ENCODE results near the gene S100PBP.
A peak's percentile ranks its signal among the peaks of the same experiment; 100 is the strongest.

Gene S100PBP

DNA sequence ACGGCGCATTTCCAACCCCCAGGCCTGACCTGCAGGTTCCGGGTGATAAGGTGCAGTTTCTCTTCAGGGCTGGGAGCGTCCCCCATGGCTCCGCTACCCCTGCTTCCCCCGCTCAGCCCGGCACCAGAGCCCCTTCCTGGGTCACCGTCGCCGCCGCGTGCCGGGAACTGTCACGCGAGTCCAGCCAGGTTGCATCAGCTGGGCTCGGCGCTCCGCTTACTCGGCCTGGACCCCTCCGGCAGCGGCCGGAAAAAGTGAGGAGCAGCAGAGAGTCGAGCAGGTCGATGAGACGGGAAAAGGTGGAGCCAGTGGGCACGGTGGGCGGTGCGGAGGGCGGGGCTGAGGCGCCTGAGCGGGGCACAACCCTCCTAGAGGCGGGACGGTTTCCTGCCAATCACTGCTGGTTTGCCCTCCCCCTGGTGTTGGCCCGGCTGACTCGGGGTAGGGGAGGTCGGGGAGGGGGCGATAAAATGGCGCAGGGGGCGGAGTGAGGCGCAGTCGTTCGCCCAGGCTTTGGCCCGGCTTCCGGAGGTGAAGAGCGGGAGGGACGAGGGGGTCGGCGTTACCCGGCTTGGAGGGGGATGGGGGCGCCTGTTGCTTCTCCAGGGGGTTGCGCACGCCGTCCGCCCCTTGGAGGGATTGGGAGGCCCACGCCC, at the start of gene S100PBP, which contains the start of gene YARS1:
S100PBP (plus strand) TSS at position 495 of the 656 bp plus-strand sequence. CDS start 8,447 bp downstream, outside the sequence.
YARS1 (minus strand) TSS at position 200 of the 656 bp plus-strand sequence; CDS start at position 86, 114 bp downstream.
- peak; percentile 100 for DNase-seq

DNA sequence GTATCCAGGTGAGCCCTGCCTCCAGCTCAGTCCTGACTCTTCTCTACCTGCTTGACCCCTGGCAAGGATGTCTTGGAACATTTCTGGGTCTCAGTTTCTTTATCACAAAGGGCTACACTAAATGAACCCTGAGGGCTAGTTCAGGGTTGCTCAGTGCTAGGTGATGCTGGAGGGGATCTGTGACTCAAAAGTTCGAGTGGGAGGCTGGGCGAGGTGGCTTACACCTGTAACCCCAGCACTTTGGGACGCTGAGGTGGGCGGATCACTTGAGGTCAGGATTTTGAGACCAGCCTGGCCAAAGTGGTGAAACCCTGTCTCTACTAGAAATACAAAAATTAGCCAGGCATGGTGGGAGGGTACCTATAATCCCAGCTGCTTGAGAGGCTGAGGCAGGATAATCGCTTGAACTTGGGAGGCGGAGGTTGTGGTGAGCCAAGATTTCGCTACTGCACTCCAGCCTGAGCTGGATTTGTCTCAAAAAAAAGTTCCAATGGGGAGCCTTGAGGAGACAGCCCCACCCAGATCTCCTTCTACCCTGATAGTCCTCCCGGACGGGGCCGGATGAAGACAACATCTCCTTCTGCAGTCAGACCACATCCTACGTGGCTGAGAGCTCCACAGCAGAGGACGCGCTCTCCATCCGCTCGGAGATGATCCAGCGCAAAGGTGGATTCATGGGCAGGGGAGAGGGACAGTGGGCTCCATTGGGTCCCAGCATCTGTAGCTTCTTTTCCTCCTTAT, 49.2 kb upstream of the S100PBP start:
- no peak for DNase-seq

DNA sequence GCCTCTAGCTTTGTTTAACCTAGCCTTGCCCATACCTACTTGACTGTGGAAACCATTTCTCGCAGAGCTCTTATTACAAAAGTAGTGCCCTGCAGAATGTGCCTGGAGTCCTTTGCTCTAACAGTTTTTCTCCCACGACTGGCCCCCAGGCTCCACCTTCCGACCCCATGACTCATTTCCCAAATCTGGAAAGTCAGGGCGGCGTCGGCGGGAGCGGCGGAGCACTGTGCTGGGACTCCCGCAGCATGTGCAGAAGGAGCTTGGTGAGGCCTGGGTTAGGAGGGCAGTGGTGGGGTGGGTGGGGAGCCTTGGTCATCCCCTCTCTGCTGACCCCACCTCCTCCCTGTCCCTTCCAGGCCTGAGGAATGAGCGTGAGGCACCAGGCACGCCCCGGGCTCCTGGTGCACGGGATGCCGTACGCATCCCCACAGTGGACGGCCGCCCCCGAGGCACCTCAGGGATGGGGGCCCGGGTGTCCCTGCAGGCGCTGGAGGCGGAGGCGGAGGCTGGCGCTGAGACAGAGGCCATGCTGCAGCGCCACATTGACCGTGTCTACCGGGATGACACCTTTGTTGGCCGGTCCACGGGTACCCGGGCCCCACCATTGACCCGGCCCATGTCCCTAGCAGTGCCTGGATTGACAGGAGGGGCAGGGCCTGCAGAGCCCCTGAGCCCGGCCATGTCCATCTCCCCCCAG, 47.8 kb upstream of the S100PBP start:
- no peak for DNase-seq

DNA sequence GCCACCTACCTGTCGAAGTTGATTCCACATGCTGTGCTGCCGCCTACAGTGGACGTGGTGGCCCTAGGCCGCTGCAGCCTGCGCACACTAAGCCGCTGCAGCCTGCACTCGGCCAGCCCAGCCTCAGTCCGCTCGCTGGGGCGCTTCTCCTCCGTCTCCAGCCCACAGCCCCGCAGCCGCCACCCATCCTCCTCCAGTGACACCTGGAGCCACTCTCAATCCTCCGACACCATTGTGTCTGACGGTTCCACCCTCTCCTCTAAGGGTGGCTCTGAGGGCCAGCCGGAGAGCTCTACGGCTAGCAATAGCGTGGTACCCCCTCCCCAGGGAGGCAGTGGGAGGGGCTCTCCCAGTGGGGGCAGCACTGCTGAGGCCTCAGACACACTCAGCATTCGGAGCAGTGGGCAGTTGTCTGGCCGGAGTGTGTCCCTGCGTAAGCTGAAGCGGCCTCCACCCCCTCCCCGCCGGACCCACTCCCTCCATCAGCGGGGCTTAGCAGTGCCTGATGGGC, 47.2 kb upstream of the S100PBP start:
- no peak for DNase-seq

DNA sequence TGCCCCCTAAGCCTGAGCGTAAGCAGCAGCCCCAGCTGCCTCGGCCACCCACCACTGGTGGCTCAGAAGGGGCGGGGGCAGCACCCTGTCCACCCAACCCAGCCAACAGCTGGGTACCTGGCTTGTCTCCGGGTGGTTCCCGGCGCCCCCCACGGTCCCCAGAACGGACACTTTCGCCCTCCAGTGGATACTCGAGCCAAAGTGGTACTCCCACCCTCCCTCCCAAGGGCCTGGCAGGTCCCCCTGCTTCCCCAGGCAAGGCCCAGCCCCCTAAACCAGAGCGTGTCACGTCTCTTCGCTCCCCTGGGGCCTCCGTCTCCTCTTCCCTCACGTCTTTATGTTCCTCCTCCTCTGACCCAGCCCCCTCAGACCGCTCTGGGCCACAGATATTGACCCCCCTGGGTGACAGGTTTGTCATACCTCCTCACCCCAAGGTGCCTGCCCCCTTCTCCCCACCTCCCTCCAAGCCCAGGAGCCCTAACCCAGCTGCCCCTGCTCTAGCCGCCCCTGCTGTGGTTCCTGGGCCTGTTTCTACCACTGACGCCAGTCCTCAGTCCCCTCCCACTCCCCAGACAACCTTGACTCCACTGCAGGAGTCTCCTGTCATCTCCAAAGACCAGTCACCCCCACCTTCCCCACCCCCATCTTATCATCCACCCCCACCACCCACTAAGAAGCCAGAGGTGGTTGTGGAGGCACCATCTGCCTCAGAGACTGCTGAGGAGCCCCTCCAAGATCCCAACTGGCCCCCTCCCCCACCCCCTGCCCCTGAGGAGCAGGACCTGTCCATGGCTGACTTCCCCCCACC, 46.5 kb upstream of the S100PBP start:
- no peak for DNase-seq

DNA sequence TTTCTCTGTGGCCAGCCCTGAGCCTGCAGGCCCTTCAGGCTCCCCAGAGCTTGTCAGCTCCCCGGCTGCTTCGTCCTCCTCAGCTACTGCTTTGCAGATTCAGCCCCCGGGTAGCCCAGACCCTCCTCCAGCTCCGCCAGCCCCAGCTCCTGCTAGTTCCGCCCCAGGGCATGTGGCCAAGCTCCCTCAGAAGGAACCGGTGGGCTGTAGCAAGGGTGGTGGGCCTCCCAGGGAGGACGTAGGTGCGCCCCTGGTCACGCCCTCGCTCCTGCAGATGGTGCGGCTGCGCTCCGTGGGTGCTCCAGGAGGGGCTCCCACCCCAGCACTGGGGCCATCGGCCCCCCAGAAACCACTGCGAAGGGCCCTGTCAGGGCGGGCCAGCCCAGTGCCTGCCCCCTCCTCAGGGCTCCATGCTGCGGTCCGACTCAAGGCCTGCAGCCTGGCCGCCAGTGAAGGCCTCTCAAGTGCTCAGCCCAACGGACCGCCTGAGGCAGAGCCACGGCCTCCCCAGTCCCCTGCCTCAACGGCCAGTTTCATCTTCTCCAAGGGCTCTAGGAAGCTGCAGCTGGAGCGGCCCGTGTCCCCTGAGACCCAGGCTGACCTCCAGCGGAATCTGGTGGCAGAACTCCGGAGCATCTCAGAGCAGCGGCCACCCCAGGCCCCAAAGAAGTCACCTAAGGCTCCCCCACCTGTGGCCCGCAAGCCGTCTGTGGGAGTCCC, 45.7 kb upstream of the S100PBP start:
- DNase-seq: no peak

DNA sequence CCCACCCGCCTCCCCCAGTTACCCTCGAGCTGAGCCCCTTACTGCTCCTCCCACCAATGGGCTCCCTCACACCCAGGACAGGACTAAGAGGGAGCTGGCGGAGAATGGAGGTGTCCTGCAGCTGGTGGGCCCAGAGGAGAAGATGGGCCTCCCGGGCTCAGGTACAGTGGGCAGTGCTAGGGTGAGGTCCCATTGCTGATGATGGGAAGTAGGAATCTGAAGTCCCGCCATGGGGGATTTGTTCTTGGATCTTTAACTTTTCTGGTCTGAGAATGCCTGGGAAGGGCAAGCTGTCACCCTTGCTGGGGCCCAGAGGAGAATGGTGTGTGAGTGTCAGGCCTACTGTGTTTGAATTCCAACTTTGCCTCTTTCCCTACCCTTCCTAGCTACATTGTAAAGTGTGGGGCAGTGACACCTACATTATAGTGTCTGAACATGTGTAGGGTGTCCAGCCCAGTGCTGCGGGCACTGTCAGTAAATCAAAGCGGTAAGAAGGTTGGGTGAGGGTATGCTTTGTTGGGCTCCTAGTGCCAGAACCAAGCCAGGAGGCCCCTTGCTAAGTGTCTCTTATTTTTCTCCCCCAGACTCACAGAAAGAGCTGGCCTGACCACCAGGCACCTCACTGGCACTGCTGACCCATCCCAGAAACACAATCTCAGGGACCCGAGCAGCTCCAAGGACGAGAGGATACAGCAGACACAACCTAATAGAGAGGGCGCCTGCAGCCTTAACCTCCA, 45.0 kb upstream of the S100PBP start:
- no peak for DNase-seq

DNA sequence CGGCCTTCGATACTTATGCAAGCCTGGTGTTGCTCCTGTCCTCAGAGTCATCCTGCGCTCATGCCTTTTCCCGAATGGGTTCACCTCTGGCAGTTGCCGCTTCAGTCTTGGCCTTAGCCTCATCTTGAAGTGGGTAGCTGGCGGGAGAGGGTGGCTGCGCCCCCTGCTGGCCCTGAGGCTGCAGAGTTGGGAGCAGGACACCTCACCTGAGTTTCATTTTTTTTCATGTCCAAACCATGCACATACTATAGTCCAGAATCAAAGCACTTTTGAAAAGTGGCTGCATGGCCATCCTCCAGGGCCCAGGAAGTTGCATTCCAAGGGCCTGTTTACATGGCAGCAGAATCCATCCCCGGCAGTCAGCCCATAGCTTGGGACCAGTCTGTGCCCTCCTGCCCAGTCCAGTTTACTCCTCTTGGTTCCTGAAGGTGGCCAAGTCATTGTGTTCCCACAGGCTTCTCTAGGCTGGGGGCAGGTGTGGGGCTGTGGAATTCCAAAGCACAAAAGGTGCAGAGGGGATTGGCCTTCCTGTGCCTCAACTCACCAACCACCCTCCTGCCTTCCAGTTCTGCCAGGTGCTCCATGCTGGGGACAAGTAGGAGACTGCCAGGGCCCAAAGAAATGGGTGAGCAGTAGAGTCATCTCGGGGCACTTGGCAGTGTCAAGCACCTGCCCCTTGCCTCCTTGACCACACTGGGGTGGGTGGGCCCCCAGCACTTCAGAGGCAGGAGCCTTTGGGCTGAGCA, 44.3 kb upstream of the S100PBP start:
- peak; percentile 78 for DNase-seq

DNA sequence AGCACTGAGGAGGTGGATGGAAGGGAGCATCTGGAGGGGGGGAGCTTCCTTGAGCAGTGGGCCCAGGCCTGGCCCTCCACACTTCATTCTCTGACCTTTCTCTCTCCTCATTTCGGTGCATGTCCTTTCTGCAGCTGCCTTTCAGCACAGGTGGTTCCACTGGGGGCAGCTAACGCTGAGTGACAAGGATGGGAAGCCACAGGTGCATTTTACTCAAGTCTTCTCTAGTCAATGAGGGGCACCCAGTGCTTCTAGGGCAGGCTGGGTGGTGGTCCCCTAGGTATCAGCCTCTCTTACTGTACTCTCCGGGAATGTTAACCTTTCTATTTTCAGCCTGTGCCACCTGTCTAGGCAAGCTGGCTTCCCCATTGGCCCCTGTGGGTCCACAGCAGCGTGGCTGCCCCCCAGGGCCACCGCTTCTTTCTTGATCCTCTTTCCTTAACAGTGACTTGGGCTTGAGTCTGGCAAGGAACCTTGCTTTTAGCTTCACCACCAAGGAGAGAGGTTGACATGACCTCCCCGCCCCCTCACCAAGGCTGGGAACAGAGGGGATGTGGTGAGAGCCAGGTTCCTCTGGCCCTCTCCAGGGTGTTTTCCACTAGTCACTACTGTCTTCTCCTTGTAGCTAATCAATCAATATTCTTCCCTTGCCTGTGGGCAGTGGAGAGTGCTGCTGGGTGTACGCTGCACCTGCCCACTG, 43.5 kb upstream of the S100PBP start:
- no peak for DNase-seq

DNA sequence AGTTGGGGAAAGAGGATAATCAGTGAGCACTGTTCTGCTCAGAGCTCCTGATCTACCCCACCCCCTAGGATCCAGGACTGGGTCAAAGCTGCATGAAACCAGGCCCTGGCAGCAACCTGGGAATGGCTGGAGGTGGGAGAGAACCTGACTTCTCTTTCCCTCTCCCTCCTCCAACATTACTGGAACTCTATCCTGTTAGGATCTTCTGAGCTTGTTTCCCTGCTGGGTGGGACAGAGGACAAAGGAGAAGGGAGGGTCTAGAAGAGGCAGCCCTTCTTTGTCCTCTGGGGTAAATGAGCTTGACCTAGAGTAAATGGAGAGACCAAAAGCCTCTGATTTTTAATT, 43.0 kb upstream of the S100PBP start:
- no peak for DNase-seq

DNA sequence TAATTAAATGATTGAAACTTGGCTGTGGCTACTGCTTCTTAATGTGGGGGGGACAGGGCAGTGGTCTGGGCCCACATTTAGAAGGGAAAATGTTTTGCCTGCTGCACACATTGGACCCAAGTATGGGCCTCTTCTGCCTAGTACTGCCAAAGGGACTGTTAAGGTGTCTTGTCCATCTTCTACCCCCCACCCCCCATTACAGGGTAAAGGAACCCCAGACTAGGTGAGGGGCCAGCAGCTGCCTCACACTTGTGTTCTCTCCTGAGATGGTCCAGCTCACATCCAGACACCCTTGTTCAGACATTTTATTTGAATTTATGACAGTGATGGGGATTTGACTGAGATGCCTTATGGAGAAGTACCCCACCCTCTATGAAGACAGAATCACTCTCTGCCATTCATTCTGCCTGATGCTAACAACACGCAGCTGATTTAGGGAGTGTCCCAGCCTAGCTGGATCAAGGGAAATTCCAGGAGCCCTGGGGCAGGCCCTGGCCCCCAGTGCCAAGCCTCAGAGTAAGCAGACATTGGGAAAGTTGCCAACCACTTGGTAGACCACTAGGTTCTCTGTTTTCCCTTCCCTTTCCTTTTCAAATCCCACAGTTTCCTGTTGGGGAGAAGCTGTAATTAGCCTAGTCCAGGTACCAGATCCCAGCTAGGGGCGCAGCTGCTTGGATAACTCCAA, 42.4 kb upstream of the S100PBP start:
- DNase-seq: no peak

DNA sequence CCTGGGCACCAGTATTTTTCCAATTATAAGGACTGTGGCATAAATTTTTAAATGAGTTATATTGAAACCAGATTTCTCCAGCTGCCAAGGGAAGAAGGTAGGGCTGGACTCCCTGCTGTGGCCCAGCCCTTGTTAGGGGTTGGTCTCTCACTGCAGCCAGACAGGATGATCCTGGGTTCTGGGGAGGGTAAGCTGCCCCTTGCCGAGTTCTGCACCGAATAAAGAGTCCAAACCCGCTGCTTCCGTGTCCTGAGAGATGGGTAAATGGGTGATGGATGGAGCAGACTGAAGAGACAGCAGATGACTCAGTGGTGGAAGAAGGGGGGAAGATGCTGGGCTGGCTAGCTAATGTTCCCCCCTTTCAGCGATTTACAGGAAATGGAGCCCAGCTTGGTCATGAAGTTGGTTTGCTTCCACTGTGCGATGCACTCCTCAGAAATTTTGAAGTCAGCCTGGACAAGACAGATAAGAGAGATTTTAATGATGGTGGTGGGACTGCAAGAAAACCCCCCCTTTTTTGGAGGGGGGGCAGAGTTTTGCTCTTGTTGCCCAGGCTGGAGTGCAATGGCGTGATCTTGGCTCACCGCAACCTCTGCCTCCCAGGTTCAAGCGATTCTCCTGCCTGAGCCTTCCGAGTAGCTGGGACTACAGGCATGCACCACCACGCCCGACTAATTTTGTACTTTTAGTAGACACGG, 41.7 kb upstream of the S100PBP start:
- no peak for DNase-seq

DNA sequence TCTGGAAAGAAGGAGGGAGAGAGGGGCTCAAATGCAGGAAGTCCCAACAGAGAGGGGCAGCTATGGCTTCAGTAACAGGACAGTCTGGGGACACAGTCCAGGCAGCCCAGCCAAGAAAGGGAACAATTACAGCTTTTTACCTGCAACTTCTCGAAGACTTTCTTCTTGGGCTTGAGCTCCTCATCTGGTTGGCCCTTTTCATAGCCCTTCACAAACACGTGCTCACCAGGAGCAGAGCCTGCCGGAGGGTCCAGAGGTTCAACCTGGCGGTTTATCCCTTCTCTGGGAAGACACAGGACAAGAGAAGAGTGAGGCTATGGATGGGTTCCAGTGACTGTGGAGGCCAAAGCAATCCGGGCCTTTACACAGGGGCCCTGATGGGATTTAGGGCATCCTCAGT, 38.2 kb upstream of the S100PBP start:
- DNase-seq: no peak

DNA sequence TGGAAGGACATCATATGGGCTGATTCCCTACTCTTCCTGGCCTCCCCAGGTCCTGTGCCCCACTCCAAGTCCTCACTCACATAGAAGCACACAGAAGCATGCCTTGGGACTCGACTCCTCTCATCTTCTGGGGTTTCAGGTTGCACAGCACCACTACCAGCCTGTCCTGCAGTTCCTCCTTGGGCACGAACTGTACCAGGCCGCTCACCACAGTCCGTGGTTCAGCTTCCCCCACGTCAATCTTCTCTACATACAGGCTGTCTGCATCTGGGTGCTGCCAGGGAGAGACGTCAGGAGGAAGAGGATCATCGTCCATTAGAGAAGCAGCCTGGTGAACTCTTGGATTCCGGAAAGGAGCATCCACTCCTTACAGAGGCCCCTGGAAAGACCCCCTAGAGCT, 37.4 kb upstream of the S100PBP start:
- DNase-seq: no peak

DNA sequence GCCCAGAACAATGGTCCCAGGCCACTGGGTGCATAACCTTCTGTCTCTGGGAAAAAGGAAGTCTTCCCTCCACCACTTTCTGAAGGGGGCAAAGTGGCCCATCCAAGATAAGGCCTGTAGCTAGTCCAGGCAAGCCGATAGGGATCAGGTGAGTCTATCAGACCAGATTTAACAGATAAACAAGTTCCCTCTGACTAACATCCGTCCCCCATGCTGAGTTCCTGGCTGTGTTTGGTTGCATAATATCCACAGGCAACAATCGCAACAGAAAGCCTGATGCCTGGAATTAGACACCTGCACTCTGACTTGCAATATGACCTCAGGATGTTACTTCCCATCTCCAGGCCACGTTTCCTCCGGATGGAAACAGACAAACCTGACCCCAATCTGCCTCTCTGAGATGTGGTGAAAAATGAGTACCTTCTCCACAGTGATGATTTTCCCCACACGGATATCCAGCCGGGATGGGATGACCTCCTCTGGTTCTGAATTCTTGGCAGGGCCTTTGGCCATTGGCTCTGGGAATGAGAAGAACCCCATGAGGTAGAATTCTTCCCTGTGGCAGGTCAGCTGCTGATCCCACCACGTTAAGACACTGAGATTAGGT, 36.7 kb upstream of the S100PBP start:
- no peak for DNase-seq

DNA sequence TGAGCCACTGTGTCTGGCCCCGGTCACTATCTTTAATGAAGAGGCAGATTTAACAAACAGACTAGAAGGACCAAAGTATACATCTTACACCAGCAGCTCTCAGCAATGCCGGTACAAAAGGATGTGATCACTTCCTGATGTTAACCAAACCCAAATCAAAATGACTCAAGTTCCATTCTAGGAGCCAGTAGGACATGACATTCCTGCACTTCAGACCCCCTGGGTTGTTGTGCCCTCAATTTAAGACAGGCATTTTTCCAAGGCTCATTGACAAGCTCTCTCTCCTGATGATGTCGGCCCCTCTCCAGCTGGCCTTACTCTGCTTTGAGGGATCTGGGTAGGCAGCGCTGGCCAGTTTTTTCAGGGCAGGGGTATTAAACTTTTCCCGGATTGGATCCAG, 35.4 kb upstream of the S100PBP start:
- no peak for DNase-seq

DNA sequence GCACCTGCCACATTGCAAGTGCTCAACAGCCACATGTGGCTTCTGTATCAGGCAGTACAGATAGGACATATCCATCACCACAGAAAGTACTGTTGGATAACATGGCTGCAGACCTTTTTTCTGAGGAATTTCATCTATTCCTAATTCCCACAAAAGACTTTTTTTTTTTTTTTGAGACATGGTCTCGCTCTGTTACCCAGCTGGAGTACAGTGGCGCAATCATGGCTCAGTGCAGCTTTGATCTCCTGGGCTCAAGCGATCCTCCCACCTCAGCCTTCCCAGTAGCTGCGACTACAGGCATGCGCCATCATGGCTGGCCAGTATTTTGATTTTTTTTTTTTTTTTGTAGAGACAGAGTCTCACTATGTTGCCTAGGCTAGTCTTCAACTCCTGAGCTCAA, 33.6 kb upstream of the S100PBP start:
- DNase-seq: no peak

DNA sequence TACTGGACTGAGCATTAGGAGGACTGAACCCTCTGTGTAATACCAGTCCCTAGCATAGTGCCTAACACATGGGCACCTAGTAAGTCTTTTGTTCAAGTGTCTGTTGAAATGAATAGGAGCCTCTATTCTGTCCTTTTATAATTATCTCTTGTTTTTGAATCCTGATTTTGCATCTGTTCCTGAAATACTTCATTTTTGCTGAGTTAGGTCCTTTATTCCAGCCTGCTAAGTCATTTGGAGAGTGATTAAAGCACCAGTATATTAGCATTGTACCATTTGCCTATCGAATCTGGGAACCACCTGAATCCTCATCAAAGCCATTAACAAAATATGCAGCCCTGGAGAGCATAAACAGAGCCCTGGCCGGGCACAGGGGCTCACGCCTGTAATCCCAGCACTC, 32.6 kb upstream of the S100PBP start:
- DNase-seq: no peak

Data from stimulated activated CD4-positive, alpha-beta T cell treated with anti-CD3 and anti-CD28 coated beads, Interleukin-4, amount 100 ng/mL, for 1 hour (primary cell).